Inflammatory macrophage (primary cell): Measurements from ENCODE around the gene NFATC1.
"Not testable (repeated sequence)": the region's sequence is repeated elsewhere in the genome, so short reads cannot be mapped to it uniquely, and the experiment has no call there.

Experiments
- DNase-seq, 2 donors: peaks; one replicate each; pipeline ENCODE4 v3.0.0-alpha.2; 2020 to 2022

The NFATC1 gene

DNA sequence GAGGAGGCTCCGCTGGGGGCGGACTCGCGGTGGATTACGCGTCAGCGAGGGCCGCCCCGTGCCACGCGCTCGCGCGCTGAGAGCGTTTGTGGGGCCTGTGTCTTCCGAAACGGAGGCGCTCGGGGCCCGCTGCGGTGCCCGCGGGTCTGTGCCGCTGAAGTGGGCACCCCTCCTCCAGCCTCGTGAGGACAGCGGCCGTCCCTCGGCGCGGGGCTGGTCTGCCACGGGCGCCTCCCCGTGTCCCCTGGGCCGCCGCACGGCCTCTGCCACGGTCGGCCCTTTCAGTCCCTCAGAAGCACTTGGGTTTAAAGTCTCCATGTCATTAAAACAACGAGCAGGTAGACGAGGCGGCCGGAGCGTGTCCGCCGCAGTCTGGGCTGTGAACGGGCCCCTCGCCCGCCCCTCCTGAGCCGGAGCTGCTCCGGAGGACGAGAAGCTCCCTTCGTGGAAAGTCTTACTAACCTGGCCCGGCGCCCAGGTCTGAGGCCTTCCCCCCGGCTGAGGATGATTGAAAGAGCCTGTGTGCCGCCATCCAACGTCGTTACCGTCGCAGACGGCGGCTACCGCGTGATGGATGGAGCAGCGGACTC is 97.6 kb downstream of the NFATC1 start:
- DNase-seq: no peak

DNA sequence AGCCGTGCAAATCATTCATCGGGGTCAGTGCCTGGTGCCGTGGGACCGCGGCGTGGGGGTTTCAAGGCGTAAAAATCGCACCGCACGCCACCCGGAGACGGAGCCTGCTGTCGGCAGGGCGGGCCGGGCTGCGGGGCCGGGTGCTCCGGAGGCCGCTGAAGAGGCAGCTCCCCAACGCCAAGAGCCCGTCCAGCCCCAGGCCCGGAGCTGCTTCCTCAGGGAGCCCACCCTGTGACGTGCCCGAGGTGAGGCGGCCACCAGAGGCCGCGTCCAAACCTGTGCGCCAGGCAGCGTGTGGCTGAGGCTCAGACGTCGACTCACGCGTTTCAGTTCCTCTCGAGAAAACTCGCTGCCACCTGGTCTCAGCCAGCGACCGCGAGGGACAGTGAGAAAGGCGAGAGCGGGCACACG is 98.1 kb downstream of the NFATC1 start:
- DNase-seq: no peak

DNA sequence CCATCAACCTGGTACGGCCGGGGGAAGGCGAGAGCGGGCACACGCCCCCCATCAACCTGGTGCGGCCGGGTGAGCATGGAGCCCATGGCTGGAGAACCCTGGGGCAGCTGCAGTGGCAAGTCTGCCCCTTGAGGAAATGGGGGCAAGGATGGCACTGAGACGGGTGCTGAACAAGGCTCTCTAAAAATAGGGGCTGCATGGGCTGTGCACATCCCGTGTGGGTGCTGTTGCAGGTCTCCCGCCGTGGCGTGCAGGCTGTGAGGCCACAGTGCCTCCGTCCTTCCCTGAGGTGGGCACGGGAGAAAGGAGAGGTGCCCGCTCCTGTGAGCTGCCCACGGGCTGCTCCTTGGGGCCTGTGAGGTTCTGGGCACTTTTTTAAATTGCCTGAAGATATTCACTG is 99.2 kb downstream of the NFATC1 start:
- DNase-seq: no peak

DNA sequence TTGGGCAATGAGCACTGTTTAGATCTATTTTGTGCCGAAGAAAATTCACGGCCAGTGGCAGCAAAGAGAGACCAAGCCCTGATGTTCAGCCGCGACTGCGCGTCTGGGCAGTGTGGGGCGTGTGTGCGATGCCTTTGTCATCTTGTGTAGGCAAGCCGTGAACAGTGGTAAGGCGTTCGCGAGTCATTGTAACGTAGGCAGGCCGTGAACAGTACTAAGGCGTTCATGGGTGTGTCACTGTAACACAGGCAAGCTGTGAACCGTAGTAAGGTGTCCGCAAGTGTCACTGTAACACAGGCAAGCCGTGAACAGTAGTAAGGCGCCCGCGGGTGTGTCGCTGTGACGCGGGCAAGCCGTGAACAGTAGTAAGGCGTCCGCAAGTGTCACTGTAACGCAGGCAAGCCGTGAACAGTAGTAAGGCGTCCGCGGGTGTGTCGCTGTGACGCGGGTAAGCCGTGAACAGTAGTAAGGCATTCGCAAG is 99.9 kb downstream of the NFATC1 start:
- no peak for DNase-seq

DNA sequence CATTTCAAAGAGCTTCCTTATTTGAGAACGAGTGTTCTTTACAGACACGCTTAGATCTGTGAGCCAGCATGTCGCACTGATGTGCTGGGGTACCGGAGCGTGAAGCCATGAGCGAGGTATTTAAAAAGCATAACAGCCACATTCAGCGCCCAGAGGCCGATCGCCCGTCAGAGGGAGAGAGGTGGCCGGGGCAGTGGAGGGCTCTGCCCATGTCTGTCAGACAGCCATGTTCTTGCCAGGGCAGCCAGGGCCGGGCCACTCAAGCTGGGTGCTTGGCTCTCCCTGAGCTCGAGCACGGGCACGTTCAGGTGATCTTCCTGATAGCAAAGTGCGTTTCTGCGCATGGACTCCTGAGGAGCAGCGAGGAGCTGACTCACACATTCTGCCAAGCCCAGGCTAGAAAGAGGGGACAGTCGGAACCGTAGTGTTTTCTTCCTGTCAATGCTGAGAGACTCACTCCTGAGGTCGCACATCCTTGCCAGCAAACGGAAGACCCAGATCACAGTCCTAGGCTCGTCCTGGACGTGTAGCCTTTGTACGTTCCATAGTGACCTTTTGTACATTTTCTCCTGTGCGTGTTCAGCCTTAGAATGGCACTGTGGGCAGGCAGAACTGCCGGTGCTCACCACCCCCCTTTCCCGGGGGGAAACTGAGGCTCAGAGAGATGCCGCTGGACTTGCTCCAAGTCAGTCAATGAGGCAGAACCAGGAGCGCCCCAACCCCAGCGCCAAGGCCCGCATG is 100.7 kb downstream of the NFATC1 start:
- no peak for DNase-seq

DNA sequence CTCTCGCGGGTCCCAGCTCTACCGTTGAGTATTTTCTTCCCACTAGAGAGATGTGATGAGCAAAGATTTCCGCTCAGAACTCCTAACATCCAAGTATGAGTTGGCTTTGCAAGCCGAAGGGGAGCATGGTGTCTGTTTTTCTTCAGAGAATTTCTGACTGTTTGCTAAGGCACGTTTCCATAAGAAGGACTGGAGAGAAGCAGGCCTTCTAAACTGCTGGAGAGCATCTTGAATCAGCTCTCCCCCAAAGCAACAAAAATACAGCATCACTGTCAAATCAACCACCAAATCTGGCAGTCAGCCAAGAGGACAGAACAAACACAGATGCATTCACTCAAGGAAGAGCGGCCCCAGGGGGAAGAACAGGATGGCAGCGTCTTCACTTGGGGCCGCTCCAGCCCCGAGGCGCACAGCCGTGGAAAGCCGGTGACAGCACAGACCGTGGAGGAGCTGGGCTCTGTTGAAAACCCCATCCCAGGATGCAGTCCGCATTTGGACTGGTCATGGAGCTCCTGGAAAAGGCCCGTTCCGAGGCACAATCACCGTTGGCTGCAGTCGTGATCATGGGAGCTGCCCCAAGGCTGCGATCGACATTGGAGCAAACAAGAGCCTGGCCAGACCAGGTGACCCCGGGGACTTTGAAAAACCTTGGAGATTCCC is 101.4 kb downstream of the NFATC1 start:
- no peak for DNase-seq

DNA sequence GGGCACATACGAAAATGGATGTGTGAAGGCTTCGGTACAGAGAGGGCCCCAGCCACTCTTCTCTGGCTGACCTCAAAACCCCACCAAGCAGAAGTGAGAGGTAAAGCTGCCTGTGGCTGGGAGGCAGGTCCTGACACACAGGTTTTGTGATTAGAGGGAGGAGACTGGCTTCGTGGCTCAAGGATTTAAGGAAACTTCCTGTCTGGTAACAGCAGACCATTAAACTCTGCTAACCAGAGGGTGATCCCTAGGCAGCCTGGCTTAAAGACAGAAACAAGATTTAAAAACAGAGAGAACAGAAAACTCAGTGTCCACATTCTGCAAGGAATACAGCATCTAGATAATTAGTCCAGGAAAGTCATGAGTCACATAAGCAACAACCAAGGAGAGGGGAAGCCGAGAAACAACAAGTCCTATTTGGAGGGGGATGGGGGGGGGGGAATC is 101.9 kb downstream of the NFATC1 start:
- DNase-seq: no peak

DNA sequence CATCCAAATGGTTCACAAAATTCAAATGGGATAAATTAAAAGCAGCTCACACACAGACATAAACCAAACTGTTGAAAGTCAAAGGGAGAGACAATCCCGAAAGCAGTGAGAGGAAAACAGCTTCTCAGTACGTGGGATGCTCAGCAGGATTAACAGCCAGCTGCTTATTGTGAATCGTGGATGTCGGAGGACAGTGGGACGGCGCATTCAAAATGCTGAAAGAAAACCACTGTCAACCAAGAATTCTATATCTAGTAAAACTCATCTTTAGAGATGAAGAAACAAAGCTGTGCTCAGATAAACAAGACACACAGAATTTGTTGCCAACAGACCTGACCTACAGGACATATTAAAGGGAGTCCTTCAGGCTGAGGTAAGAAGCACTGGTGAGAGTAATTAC is 102.9 kb downstream of the NFATC1 start:
- no peak for DNase-seq

DNA sequence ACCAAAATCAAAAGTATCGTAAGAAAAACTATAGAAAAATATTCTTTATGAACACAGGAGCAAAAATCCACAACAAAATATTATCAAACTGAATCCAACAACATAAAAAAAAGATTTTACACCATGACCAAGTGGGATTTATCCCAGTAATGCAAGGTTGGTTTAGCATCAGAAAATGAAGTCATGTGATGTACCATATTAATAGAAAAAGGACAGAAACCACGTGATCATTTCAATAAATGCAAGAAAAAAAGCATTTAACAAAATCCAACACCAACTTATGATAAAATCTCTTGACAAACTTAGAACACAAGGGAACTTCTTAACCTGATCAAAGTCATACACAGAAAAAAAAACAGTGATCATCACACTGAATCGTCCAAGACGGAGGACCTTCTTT is 105.3 kb downstream of the NFATC1 start:
- DNase-seq: no peak

DNA sequence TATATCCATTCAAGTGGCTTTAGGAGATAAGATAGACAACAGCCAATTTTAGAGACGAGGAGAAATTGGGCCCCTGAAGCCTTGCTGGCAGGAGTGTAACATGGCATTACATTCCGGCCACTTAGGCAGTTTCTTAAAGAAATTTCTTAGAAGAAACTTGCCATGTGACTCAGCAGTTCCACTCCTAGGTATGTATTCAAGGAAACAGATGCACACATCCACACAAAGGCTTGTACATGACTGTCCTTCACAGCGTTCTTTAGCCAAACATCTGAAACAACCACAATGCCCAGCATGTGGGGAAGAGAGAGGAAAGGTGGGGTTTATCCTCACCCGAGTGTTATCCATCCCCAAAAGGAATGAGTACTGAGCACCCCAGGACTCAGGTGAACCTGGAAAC is 107.1 kb downstream of the NFATC1 start:
- no peak for DNase-seq

DNA sequence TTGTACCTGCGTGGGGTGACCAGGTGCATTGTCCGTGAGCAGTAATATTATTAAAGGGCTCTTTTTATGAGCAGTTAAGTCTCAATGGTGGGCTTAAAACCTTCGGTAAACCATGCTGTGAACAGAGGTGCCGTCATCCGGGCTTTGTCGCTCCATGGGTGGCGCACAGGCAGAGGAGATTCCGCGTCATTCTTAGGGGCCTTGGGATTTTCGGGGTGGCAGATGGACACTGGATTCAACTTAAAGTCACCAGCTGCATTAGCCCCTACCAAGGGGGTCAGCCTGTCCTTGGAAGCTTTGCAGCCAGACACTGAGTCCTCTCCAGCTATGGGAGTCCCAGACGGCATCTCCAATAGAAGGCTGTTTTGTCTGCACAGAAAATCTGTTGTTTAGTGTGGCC is 107.7 kb downstream of the NFATC1 start:
- DNase-seq: no peak

DNA sequence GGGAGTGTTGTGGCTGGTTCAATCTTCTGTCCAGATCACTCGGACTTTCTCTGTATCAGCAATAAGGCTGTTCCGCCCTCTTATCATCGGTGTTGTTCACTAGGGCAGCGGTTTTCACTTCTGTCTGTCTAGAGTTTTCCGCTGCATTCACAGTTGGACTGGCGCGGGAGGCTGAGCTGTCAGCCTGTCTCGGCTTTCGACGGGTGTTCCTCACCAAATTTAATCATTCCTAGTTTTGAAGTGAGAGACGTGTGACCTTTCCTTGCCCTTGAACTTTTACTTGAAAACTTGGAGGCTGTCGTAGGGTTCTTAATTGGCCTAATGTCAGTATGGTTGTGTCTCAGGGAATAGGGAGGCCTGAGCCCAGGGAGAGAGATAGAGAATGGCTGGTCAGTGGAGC is 108.3 kb downstream of the NFATC1 start:
- DNase-seq: no peak

DNA sequence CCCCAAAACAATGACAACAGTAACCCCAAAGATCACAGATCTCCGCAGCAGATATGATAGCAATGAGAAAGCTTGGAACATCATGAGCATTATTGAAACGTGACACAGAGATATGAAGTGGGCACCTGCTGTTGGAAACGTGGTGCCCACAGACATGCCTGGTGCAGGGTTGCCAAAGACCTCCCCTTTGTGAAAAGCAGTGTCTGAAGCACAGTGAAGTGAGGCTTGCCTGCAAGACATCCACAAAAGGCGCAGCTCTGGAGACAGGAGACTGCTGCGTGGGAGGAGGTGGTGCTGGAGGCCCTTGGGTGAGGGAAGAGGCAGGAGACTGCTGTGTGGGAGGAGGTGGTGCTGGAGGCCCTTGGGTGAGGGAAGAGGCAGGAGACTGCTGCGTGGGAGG is 108.8 kb downstream of the NFATC1 start:
- DNase-seq: not testable (repeated sequence)

DNA sequence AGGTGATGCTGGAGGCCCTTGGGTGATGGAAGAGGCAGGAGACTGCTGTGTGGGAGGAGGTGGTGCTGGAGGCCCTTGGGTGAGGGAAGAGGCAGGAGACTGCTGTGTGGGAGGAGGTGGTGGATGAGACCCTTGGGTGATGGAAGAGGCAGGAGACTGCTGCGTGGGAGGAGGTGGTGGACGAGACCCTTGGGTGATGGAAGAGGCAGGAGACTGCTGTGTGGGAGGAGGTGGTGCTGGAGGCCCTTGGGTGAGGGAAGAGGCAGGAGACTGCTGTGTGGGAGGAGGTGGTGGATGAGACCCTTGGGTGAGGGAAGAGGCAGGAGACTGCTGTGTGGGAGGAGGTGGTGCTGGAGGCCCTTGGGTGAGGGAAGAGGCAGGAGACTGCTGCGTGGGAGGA is 109.7 kb downstream of the NFATC1 start:
- DNase-seq: not testable (repeated sequence)

DNA sequence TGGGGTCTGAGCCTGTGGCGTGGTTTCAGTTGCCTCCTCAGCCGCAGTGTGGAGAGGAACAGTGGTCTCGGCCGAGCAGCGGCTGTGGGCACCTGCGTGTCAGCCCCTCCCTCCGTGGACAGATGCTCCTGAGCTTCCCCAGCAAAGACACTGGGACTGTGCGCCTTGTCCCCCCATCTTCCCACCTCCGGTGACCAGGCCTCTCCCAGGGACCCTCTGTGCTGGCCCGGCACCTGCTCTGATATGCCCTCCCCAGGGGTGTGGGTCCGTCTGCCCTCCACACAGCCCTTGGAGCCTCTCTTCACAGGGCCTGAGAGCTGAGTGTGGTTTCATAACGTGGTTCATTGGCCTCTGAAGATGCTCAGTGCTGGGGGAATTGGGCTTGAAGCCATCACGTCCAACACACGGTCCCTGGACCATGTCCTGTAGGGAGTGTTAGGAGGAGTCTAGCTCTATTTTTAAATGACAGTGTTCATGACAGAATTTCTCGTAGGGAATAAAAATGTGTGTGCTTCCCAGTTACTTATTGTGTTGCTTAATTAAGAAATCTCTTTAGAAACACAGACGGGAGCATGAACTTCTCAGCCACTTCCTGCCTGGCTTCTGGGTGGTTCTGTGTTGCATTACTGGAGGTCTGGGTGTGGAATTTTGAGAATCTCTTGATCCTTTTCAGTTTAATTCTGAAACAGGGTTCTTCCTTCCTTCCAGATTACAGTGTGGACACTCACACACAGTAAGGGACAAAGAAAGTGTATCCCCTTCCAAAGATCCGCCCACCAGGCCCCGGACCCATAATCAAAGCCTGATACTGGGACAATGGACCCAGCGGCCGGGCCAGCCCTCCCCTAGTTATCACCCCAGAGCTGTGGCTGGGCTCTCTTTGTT is 110.7 kb downstream of the NFATC1 start:
- peak; percentile 47 to 48 for DNase-seq

DNA sequence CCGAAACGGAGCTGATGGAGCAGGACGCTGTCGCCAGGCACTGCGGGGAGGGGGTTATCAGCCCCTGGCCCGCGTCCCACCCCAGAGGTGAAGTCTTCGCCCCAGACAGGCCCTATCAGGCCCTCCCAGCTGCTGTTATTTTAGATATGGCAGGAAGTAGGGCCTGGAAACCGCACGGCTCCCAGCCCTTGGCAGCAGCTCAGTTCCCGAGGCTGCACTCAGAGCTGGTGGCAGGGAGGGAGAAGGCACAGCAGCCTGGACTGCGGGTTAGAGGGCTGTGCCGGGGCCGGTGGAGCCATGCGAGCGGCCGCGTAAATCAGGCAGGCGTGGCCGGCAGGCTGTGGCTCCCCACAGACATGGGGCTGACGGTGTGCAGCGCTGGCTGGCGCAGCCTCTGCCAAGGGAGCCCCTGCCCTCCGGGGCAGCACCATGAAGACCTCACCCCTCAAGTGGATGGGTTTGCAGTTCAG is 111.4 kb downstream of the NFATC1 start:
- peak; percentile 16 to 18 for DNase-seq

DNA sequence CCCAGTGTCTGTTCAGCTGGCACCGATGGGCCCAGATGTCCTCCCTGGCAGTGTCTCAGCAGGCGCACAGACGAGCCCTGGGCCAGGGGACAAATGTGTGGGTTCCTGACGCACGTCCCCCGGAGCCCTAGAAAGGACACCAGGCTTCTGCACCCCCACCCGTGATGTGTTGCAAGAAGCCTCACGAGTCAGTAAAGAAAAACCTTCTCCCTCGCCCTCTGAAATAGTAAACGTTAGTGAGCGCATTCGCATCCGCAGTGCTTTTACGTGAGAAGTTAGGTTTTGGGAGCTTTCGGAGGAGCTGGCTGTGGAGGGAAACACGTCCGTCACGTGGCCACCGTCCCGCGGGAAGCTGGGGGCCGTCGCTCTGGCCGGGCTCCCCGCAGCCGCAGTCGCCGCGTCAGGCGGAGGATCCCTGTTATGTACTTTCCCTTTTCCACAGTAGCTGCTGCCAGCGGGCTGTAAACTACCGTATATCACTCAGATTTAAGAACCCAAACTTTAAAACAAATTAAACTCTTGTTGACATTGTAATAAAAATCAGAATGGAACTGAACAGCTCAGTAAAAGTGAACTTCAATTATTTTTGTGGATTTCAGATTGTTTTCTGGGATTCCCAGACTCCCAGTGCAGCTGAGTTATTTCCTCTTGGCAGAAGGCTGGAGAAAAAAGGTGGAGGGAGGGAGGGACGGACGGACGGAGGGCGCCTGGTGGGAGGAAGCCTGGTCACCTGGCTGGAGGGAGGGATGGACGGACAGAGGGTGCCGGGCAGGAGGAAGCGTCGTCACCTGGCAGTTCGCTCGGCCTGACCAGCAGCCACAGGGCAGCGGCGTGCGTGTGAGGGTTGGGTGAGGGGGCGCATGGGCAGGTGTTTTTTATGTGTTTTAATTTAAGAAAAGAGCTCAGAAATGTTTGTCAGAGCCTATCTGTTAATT is 112.1 kb downstream of the NFATC1 start:
- peak; percentile 41 to 65 for DNase-seq

DNA sequence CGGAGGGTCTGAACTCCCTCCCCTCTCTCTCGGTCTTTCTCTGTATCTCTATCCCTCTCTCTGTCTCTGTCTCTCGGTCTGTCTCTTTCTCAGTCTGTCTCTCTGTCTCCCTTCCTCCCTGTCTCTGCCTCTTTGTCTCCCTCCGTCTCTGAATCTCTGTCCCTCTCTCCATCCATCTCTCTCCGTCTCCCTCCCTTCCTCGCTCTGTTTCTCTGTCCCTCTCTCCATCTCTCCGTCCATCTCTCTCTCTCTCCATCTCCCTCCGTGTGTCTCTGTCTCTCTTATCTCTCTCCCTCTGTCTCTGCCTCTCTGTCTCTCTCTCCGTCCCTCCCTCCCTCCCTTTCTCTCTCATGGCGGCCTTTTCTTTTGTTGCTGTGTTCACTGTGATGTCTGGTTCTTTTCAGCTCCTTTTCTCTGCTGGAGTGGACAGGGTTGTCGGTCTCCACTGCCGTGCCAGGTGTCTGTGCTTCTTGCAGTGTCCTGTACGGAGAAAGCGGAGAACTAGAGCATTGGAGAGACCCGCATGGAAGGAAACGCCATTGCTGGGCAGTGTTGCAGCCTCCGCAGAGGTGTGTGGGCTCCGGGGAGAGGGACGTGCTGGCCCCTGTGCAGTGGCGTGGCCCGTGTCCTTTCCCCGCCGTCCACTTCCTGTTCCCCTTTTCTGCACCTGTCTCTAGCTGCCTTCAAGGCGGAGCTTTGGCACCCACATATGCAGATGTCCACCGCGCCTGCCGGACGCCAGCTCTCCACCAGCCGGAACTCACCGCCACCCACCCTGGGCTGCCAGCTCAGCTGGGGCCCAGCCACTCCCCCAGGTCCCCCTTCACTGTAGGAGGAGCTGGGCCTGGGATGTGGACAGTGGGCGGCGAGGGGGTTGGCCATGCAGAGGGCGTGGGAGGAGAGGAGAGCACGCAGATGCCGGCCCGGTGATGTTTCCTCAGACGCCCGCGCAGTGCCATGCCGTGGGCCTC is 113.1 kb downstream of the NFATC1 start:
- peak; percentile 11 to 56 for DNase-seq

DNA sequence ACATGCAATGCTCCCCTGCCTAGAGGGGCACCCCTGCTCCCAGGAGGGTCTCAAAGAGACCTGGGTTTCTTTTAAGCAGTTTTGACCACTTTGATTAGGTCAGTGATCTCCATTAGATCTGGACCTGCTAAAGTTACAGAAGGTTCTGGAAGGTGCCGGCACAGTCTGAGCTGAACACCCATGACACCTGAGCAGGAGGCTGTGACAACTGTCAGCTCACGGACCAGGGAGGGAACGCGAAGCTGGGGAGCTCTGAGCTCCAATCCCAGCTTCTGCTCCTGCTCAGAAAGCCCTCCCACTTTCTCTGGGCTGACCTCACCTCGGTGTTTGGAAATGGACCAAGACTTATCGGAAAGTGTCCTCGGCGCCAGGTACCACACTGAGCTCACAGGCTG is 113.8 kb downstream of the NFATC1 start:
- no peak for DNase-seq

DNA sequence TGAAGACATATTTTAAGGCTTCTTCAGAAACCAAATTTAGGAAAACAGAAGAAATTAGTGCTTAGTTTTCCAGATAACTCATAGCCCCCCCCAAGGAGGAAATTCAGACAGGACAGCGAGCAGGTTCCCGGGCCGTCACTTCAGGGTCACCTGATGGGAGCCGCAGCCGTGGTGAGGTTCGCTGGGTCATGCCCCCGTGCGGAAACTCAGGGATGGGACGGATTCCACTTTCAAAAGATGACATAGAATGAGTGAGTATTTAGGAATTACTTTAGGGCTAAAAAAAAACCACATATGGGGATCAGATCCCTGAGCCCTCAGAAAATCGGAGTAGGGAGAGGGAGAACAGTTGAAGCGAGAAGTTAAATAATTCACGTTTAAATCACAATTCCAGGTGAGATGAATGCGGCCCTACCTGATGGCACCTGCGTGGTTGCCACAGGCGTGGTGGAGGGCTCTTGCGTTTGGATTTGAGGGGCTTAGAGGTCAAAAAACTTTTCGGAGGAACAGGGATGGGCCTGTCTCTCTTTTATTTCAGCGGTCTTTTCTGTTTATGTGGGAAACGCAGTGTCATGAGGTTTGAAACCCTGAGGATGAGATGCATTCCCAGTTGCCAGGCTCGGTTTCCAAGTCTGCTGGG is 114.4 kb downstream of the NFATC1 start:
- DNase-seq: no peak
